CD4-positive, alpha-beta T cell (primary cell): ENCODE results near the gene STK32C. TPM values are rescaled to one million over a fixed set of nuclear protein-coding genes. Genes with fewer than 3 reads are reported as not detected.

Source experiments
- ATAC-seq: fragments of 200-7000 bp; cut with Tn5 transposase; one replicate; pipeline ENCODE4 v1.10.0; 2022; ENCODE audit warnings: mild to moderate bottlenecking; ENCODE audit not compliant: poor library complexity
- CTCF ChIA-PET: fragments of 350-600 bp; sonication (Branson Sonifier 250); formaldehyde crosslinking; loops from one replicate; lab custom pipeline; 2021; ENCODE audit warnings: antibody characterized with exemption, inconsistent platforms; lab: Charles Lee
- POLR2A ChIA-PET: fragments of 350-600 bp; sonication (Branson Sonifier 250); formaldehyde crosslinking; loops from one replicate; lab custom pipeline; 2021; ENCODE audit warnings: antibody characterized with exemption, inconsistent platforms; lab: Charles Lee
- DNase-seq, 14 experiments: peaks; one replicate each; pipeline ENCODE4 v3.0.0-alpha.2; 2013 to 2020; ENCODE audit warnings: mixed read lengths in 2 of 14
- H3K27ac ChIP-seq, 2 donors: one replicate each; pipeline versions ENCODE4 v1.5.1 to v1.7.0; 2013; ENCODE audit warnings: low read length in 2 of 2, low read depth in 1 of 2, mild to moderate bottlenecking in 1 of 2
- H3K27me3 ChIP-seq, 2 experiments: 1 replicate in 1 of 2; 2 replicates in 1 of 2; pipeline versions ENCODE4 v1.6.1 to v1.7.0; 2013; ENCODE audit warnings: low read length in 2 of 2, control low read depth in 1 of 2, mild to moderate bottlenecking in 1 of 2, moderate library complexity in 1 of 2; ENCODE audit not compliant: insufficient read depth in 2 of 2, control insufficient read depth in 1 of 2
- H3K36me3 ChIP-seq: one replicate; pipeline ENCODE4 v1.6.1; 2013; ENCODE audit warnings: low read length, control low read depth; ENCODE audit not compliant: insufficient read depth
- H3K4me1 ChIP-seq: one replicate; pipeline ENCODE4 v1.6.1; 2013; ENCODE audit warnings: low read length, control low read depth; ENCODE audit not compliant: insufficient read depth
- H3K4me3 ChIP-seq: one replicate; pipeline ENCODE4 v1.5.1; 2013; ENCODE audit warnings: mild to moderate bottlenecking, low read length, moderate library complexity
- H3K9me3 ChIP-seq, 2 experiments: 1 replicate in 1 of 2; 2 replicates in 1 of 2; pipeline versions ENCODE4 v1.6.1 to v1.7.0; 2013; ENCODE audit warnings: low read length in 2 of 2, mild to moderate bottlenecking in 2 of 2, control low read depth in 1 of 2, moderate library complexity in 1 of 2; ENCODE audit not compliant: control insufficient read depth in 1 of 2, insufficient read depth in 1 of 2
- H3K27ac Mint-ChIP-seq: one replicate; pipeline ENCODE4 v1.8.0; 2020; ENCODE audit warnings: mixed read lengths
- H3K27me3 Mint-ChIP-seq: one replicate; pipeline ENCODE4 v1.8.0; 2021; ENCODE audit warnings: mixed read lengths
- H3K36me3 Mint-ChIP-seq: one replicate; pipeline ENCODE4 v1.8.0; 2021; ENCODE audit warnings: low read depth, mixed read lengths
- H3K4me1 Mint-ChIP-seq: one replicate; pipeline ENCODE4 v1.8.0; 2021; ENCODE audit warnings: low read depth, mixed read lengths
- H3K4me3 Mint-ChIP-seq: one replicate; pipeline ENCODE4 v1.8.0; 2020; ENCODE audit warnings: mild to moderate bottlenecking, mixed read lengths
- H3K9me3 Mint-ChIP-seq: one replicate; pipeline ENCODE4 v1.8.0; 2020; ENCODE audit warnings: mixed read lengths
- CTCF ChIP-seq: fragments of 200-600 bp; IDR thresholded peaks from one replicate; pipeline ENCODE4 v1.8.0; 2022; ENCODE audit warnings: antibody characterized with exemption, mild to moderate bottlenecking
- intact Hi-C, 2 experiments: fragments of 100-400 bp; cut with DNase I in 1 of 2; cut with micrococcal nuclease in 1 of 2; formaldehyde crosslinking; loops; one replicate each; pipeline versions ENCODE4 v1.15.1 to v1.9.0; 2023 to 2025; cut with DNase I, micrococcal nuclease
- total RNA-seq, 174 experiments: library from RNA in 2 of 174; stranded (reverse) in 2 of 174; gene quantifications; one replicate each; pipeline ENCODE4 v1.2.3 and lab custom pipeline; 2021 to 2026

STK32C gene
- total RNA-seq, 2 experiments from 2014 or later = 4.9 to 5.2 TPM

- intact Hi-C loops = no loop called here
- no peak overlapping the region for H3K27ac Mint-ChIP-seq
- H3K27ac ChIP-seq = no peak overlapping the region
- no peaks in the 10 kb centered on the region for H3K4me1 Mint-ChIP-seq
- H3K36me3 Mint-ChIP-seq = peaks cover 41% of the 10 kb centered on the region
- no peak for DNase-seq
- no peaks in the 10 kb centered on the region for H3K27me3 Mint-ChIP-seq
- no peak overlapping the region for H3K4me3 ChIP-seq
- no peaks in the 10 kb centered on the region for H3K27me3 ChIP-seq
- H3K9me3 ChIP-seq = peaks cover 5 to 30% of the 10 kb centered on the region in 2 experiments
- H3K4me3 Mint-ChIP-seq = no peak overlapping the region
- H3K4me1 ChIP-seq = no peaks in the 10 kb centered on the region
- ChIA-PET POLR2A (no interaction called here), CTCF (no interaction called here)
- no peak for ATAC-seq
- peaks cover 14% of the 10 kb centered on the region for H3K9me3 Mint-ChIP-seq
- H3K36me3 ChIP-seq = peaks cover 3% of the 10 kb centered on the region
- no peak for TF ChIP-seq CTCF
These were observed 94.9 kb downstream of the STK32C start for GRCh38 chr10:132212816-132213215.

- no peaks in the 10 kb centered on the region for H3K4me1 Mint-ChIP-seq
These were observed 96.5 kb downstream of the STK32C start for GRCh38 chr10:132211246-132211645.

GRCh38 chr10:132210766-132211165 lies 97.0 kb downstream of the STK32C start:
- intact Hi-C loops = no loop called here
- H3K36me3 ChIP-seq = peaks cover 3% of the 10 kb centered on the region
- no peak overlapping the region for H3K4me3 Mint-ChIP-seq
- no peaks in the 10 kb centered on the region for H3K27me3 ChIP-seq
- H3K4me1 Mint-ChIP-seq = no peaks in the 10 kb centered on the region
- peaks cover 14% of the 10 kb centered on the region for H3K9me3 Mint-ChIP-seq
- no peak for TF ChIP-seq CTCF
- no peak overlapping the region for H3K27ac Mint-ChIP-seq
- POLR2A ChIA-PET = no interaction called here
- H3K27ac ChIP-seq = no peak overlapping the region
- ATAC-seq (no peak), DNase-seq (no peak)
- no peaks in the 10 kb centered on the region for H3K27me3 Mint-ChIP-seq
- peaks cover 0 to 14% of the 10 kb centered on the region in 2 experiments for H3K9me3 ChIP-seq
- no peaks in the 10 kb centered on the region for H3K4me1 ChIP-seq
- H3K36me3 Mint-ChIP-seq = peaks cover 33% of the 10 kb centered on the region
- CTCF ChIA-PET = no interaction called here
- no peak overlapping the region for H3K4me3 ChIP-seq

More at GRCh38 chr10:132211246-132211645, 96.5 kb downstream of the STK32C start:
- H3K4me3 ChIP-seq = no peak overlapping the region
- H3K27me3 Mint-ChIP-seq = no peaks in the 10 kb centered on the region
- DNase-seq (no peak), ATAC-seq (no peak)
- H3K4me3 Mint-ChIP-seq = no peak overlapping the region
- H3K36me3 Mint-ChIP-seq = peaks cover 34% of the 10 kb centered on the region
- no peaks in the 10 kb centered on the region for H3K27me3 ChIP-seq
- H3K36me3 ChIP-seq = peaks cover 3% of the 10 kb centered on the region
- intact Hi-C loops = no loop called here
- CTCF ChIA-PET = no interaction called here
- peaks cover 0 to 17% of the 10 kb centered on the region in 2 experiments for H3K9me3 ChIP-seq
- POLR2A ChIA-PET = no interaction called here
- no peaks in the 10 kb centered on the region for H3K4me1 ChIP-seq
- no peak for TF ChIP-seq CTCF
- no peak overlapping the region for H3K27ac ChIP-seq
- peaks cover 14% of the 10 kb centered on the region for H3K9me3 Mint-ChIP-seq
- no peak overlapping the region for H3K27ac Mint-ChIP-seq
